NCI-H1105 (cell line): ENCODE data around the gene KRTAP1-1.
A peak's percentile ranks its signal among the peaks of the same experiment; 100 is the strongest.

Experiments used
- DNase-seq: peaks from one replicate; lab custom pipeline; 2025; lab: John Stamatoyannopoulos, UW

KRTAP1-1 gene

DNA sequence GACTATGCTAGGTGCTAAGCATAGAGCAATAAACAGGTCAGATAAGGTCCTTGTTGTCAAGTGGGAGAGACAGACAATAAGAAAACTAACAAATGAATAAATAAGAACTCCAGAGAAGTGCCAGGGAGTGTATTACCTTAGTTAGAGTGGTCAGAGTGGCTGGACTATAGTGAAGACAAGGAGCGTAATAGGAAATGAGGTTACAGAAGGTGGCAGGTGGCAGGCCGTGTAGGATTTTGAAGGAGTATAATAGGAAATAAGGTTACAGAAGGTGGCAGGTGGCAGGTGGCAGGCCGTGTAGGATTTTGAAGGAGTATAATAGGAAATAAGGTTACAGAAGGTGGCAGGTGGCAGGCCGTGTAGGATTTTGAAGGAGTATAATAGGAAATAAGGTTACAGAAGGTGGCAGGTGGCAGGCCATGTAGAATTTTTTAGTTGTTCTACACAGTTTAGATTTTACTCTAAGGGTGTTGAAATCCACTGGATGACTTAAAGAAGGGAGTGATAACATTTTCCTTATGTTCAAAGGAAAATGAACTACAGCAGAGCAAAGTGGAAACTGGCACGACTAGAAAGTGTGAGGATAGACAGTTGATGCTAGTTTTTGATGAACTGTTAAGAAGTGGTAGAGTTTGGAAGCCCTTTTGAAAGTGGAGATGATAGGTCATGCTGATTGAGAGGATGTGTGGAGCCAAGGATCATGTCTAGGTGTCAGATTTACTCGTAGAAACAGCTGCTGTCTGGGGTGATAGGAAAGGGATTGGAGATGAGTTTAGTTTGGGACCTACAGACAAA, 28.7 kb downstream of the KRTAP1-1 start:
- no peak for DNase-seq

DNA sequence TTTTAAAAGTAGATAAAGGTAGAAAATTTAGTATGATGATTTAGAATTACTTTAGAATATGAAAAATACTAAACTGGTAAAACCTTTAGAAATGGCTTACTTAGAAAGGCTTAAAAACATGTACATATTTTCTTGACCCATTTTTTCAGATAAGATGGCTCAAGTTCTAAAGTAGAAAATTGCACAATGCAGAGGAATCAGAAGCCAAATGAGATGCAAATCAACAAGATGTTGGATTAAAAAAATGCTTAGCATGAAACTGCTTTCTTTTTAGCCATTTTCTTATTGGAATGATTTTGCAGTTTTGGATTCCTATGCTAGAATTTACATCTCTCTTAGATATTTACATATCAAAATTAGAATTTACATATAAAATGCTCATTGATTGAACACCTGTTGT, 30.8 kb downstream of the KRTAP1-1 start:
- DNase-seq: no peak

DNA sequence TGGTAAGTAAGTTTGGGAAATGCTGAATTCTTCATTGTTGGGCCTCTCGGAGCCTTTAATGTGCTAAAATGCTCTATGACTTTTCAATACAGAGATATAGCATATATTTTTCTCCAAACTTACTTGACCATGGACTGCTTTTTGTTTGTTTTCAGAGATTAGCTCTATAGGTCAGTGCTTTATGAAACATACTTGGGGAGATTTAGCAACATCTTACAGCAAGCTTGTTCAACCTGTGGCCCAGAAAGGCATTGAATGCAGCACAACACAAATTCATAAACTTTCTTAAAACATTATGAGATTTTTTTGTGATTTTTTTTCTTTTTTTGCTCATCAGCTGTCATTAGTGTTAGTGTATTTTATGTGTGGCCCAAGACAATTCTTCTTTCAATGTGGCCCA, 31.3 kb downstream of the KRTAP1-1 start:
- DNase-seq: no peak

DNA sequence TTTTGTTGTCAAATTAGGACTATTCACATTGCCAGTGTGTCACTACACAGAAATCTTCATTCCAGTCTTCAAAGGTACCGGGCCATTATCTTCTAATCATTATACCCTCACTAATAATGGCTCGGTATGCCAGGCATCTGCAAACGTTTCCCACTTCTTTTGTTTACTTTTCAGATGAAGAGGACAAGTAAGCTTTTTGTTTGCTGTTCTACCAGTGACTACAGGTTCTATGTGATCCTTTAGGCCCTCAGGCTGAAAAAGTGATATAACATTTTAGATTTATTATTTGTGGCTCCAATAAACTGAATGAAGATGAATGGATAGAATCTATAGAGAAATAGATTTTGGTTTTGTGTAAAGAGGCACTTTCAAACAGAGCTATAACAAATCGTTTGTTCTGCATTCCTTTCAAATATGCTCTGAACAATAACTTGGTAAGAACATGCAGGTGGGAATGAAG, 31.9 kb downstream of the KRTAP1-1 start:
- peak; percentile 62 for DNase-seq

DNA sequence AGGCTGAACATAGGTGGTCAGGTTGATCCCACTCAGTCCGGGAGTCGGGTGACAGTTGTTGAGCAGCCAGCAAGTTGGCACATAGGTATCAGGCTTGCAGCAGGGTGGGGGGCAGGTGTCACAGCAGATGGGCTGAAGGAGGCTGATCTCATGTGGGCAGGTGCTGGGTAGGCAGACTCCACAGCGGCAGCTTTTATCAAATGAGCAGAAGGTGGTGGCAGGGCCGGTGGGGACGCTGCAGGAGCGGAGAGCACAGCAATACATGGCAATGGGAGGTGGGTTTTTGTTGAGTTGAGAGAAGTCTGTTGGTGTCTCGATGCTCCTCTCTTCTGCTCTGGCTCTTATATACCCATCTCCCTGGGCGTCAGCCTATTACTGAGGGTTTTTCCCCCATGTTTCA, 32.4 kb downstream of the KRTAP1-1 start, which contains the start of gene KRTAP3-1:
KRTAP3-1 (minus strand) TSS at position 318 of the 400 bp plus-strand sequence; CDS start at position 264, 54 bp downstream.
- peak; percentile 92 for DNase-seq

DNA sequence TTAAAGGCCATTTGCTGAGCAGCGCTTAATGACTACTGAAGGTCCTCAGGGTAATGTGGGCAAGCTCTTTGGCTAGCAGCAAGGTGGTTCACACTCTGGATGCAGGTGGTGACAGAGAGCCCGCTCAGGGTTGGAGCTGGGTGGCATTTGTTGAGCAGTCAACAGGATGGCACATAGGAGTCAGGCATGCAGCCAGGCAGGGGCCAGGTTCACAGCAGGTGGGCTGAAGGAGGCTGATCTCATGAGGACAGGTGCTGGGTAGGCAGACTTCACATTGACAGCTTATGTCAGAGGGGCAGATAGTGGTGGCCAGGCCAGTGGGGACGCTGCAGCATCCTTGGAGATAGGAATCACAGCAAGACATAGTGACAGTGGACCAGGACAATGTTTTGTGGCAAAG, 36.9 kb downstream of the KRTAP1-1 start:
- DNase-seq: peak; percentile 85

DNA sequence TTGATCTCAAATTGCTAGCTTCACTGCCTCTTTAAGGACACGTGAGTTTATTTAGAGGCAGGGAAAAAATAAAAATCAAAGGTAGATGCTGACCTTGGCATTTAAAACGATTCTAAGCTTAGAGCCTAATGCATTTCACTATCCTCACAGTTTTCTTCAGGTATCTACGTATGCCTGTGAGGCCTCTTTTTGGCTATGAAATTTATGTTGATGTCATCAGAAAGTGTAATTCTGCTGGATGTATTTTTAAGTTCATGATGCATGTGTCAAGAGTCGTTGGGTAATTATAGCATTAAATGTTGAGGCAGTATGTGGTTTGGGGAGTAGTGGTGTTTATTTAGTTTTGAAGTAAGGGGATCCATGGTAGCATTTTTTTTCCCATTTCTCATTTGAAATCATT, 37.3 kb downstream of the KRTAP1-1 start:
- DNase-seq: no peak

DNA sequence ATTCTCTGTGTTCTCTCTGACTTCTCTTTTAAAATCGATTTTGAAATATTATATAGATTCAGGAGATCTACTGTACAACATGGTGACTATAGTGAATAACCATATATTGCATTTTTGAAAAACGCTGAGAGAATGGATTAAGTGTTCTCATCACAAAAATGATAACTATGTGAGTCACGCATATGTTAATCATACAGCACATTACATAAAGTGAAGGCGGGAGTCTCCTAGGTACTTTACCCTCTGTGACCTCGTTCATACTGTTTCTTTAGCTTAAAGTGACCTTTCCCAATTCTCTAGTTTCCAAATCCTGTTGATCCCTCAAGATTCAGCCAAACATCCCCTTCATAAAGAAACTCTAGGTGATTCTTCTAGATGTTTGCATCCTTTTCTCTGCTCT, 38.4 kb downstream of the KRTAP1-1 start:
- DNase-seq: no peak

DNA sequence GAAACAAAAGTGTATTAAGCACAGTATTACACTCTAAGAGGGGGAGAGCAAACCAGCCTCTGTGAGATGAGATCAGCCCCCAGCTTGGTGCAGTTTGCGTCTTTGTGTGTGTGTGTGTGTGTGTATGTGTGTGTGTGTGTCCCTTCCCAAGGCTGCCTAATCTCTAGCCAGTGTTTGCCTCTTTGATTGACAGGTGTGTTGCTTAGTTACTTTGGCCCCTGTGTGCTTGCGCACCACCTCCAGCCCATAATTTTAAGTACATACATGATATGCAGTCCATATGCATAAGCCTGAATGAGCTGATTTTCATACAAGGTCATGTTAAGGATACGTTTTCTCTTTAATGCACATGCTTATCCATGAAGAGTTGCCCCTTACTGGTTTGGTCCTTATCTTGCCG, 39.5 kb downstream of the KRTAP1-1 start:
- no peak for DNase-seq

DNA sequence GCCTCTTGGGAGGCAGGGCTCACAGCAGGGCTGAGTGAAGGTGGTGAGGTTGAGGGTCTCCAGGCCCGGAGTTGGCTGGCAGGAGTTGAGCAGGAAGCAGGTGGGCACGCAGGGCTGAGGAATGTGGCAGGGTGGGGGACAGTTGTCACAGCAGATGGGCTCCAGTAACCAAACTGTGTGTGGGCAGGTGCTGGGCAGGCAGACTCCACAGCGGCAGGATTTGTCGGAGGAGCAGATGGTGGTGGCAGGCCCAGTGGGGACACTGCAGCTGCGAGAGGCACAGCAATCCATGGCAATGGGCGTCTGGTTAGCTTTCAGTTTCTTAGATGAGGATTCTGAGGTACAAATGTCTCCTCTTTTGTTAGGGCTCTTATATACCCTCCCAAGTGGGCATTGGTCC, 41.7 kb downstream of the KRTAP1-1 start, which contains the start of gene KRTAP3-2:
KRTAP3-2 (minus strand) TSS at position 344 of the 400 bp plus-strand sequence; CDS start at position 291, 53 bp downstream.
- DNase-seq: peak; percentile 16

DNA sequence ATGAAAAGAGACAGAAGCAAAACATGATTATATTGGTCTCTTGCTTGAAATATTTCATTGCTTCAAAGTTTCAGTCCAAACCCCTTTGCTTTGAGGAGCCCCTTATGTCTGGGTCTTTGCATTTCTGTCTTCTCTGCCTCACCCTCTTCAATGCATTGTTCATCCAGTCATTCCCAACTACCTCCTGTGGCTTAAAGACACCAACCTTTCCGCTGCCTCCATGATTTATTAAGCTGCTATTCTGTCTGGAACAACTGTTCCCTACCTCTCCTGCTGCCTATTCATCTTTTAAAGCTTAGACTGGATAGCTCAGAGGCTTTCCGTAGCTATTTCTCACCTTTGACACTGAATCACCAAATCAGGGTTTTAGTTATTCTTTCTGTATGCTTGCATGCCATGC, 43.9 kb downstream of the KRTAP1-1 start:
- no peak for DNase-seq

DNA sequence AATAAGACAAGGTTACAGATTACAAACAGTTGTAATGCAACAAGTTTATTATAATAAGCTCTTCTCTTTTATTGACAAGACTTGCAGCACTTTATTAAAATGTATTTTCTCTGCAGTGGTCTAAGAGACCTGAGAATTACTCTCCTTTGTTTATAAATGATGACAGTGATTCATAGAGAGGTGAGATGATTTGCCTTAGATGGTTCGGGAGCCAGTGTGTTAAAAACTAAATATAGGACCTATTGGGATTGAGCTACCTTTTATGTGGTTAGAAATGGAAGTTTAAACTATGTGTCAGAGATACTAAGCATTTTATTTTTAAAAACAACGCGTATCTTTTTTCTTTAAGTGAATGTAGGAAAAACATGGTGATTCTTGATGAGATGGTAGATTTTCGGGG, 44.4 kb downstream of the KRTAP1-1 start:
- DNase-seq: no peak

DNA sequence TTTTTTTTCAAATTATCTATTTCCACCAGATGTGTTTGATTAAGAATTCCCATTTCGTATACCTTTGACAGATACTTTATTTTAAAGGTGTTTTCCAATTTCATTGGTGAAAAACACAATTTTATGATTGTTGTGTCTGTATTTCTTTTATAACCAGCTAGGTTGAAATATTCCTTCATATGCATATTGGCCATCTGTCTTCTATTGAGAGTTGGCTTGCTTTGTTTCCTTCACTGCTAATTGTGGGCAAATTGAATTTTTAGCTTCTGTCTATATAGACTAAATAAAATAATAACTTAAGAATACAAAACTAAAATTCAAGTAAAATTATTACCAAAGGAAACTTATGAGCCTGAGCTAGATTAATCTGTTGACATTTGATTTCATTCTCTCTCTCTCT, 46.1 kb downstream of the KRTAP1-1 start:
- no peak for DNase-seq

DNA sequence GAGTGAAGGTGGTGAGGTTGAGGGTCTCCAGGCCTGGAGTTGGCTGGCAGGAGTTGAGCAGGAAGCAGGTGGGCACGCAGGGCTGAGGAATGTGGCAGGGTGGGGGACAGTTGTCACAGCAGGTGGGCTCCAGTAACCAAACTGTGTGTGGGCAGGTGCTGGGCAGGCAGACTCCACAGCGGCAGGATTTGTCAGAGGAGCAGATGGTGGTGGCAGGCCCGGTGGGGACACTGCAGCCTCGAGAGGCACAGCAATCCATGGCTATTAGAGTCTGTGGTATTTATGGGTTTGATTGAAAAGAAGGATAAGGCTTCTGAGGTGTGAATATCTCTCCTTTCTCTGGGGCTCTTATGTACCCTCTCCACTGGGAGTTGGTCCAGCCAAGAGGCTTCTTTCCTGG, 47.4 kb downstream of the KRTAP1-1 start, which contains the start of gene KRTAP3-3:
KRTAP3-3 (minus strand) TSS at position 326 of the 400 bp plus-strand sequence; CDS start at position 259, 67 bp downstream.
- peak; percentile 88 for DNase-seq

DNA sequence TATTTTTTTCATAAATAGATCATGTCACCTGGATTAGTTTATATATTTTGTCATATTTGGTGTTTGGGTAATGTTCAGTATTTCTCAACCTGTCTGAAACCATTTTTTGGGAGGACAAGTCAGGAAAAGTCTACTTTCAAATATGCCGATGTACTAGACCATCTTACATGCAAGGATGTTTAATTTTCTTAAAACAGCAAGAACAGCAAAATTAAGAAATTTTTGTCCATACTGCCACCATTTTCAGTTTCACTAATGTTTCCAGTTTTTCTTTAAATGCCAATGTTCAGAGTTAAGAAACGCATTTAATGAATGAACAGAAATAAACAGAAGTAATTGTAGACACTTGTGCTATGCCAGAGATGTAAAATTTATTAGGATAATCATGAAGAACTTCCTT, 48.2 kb downstream of the KRTAP1-1 start:
- no peak for DNase-seq

DNA sequence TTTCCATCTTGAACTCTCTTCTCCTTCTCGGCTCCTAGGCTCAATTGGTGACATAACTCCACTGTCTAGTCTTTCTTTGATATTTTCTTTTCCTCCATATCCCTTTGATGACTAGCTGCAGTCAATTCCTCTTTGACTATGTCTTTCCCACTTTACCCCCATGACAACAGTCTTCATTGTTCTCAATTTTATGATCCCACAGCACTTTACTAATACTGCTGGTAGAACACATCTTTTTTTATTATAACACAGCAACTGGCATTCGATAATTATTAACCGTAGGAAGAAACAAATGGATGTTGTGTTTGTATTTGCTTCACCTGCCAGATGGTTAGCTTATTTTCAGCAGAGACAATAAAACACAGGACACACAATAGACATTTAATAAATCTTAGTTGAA, 48.6 kb downstream of the KRTAP1-1 start:
- DNase-seq: peak; percentile 19
